Measurements from ENCODE around the gene USP48.

USP48 gene

GRCh38 chr1:21655748-21656147 lies 127.2 kb downstream of the USP48 start:
- POLR2A ChIA-PET, result interaction anchor here (0.6 kb wide), 1 partner anchor 118 kb away, joined by 3 read pairs; no protein-coding TSS in a partner anchor
- Histone ChIP-seq H3K4me1 (ENCODE audit: control insufficient read depth, insufficient read depth, low read length) (no peaks in the 10 kb centered on the region), H3K9me3 (ENCODE audit: control insufficient read depth, insufficient read depth, low read depth, low read length) (no peaks in the 10 kb centered on the region), H3K4me3 (ENCODE audit: low read depth, low read length) (no peak overlapping the region), H3K27ac (ENCODE audit: extremely low read depth, low read depth, low read length) (no peak overlapping the region), H3K36me3 (ENCODE audit: control insufficient read depth in 2 of 2, insufficient read depth in 1 of 2, low read length in 2 of 2) (no peaks in the 10 kb centered on the region)
- CTCF ChIA-PET, result interaction anchor here (0.5 to 1.0 kb wide), 5 partner anchors 69 to 421 kb away, joined by 3 read pairs; no protein-coding TSS in a partner anchor
- no peak for TF ChIP-seq ZNF366 (tag by site-specific recombination; conservative IDR thresholded peaks at IDR 0.05)
- TF ChIP-seq ZNF341 (tag by site-specific recombination; IDR thresholded peaks at IDR 0.05; ENCODE audit: low read depth), result peak; percentile 81
- TF ChIP-seq CTCF (tag by site-specific recombination; IDR thresholded peaks at IDR 0.05), result no peak
- TF ChIP-seq, protein P1, sequence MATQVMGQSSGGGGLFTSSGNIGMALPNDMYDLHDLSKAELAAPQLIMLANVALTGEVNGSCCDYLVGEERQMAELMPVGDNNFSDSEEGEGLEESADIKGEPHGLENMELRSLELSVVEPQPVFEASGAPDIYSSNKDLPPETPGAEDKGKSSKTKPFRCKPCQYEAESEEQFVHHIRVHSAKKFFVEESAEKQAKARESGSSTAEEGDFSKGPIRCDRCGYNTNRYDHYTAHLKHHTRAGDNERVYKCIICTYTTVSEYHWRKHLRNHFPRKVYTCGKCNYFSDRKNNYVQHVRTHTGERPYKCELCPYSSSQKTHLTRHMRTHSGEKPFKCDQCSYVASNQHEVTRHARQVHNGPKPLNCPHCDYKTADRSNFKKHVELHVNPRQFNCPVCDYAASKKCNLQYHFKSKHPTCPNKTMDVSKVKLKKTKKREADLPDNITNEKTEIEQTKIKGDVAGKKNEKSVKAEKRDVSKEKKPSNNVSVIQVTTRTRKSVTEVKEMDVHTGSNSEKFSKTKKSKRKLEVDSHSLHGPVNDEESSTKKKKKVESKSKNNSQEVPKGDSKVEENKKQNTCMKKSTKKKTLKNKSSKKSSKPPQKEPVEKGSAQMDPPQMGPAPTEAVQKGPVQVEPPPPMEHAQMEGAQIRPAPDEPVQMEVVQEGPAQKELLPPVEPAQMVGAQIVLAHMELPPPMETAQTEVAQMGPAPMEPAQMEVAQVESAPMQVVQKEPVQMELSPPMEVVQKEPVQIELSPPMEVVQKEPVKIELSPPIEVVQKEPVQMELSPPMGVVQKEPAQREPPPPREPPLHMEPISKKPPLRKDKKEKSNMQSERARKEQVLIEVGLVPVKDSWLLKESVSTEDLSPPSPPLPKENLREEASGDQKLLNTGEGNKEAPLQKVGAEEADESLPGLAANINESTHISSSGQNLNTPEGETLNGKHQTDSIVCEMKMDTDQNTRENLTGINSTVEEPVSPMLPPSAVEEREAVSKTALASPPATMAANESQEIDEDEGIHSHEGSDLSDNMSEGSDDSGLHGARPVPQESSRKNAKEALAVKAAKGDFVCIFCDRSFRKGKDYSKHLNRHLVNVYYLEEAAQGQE (tag by site-specific recombination; IDR thresholded peaks at IDR 0.05), result no peak
- no peak for TF ChIP-seq ZNF112 (tag by site-specific recombination; IDR thresholded peaks at IDR 0.05)
- TF ChIP-seq ZNF239 (tag by site-specific recombination; IDR thresholded peaks at IDR 0.05), result no peak
- TF ChIP-seq ZNF624 (tag by site-specific recombination; IDR thresholded peaks at IDR 0.05), result no peak
- TF ChIP-seq ZNF549 (tag by site-specific recombination; IDR thresholded peaks at IDR 0.05), result no peak
- no peak for TF ChIP-seq ZNF221 (tag by site-specific recombination; IDR thresholded peaks at IDR 0.05; ENCODE audit: borderline replicate concordance)
- TF ChIP-seq ZNF394 (tag by site-specific recombination; IDR thresholded peaks at IDR 0.05; ENCODE audit: borderline replicate concordance), result no peak
- TF ChIP-seq ZNF132 (tag by site-specific recombination; IDR thresholded peaks at IDR 0.05; ENCODE audit: borderline replicate concordance), result no peak
- TF ChIP-seq KLF9 (tag by site-specific recombination; IDR thresholded peaks at IDR 0.05; ENCODE audit: low read depth), result no peak
- TF ChIP-seq ZNF302 (tag by site-specific recombination; IDR thresholded peaks at IDR 0.05; ENCODE audit: low read depth), result no peak
- no peak for TF ChIP-seq ZNF639 (tag by site-specific recombination; IDR thresholded peaks at IDR 0.05)
- peak; percentile 22; the same call in 1 of the 2 replicates for TF ChIP-seq GLIS1 (tag by site-specific recombination; IDR thresholded peaks at IDR 0.05)
- no peak for TF ChIP-seq ELK4 (IDR thresholded peaks at IDR 0.05; ENCODE audit: borderline replicate concordance, low read depth, low read length)
- TF ChIP-seq ZNF664 (tag by site-specific recombination; IDR thresholded peaks at IDR 0.05), result no peak
- no peak for TF ChIP-seq ZNF791 (tag by site-specific recombination; IDR thresholded peaks at IDR 0.05)
- TF ChIP-seq ZNF660 (tag by site-specific recombination; IDR thresholded peaks at IDR 0.05), result no peak
- TF ChIP-seq ZNF76 (tag by site-specific recombination; IDR thresholded peaks at IDR 0.05; ENCODE audit: borderline replicate concordance, low read depth), result no peak
- TF ChIP-seq KLF8 (tag by site-specific recombination; IDR thresholded peaks at IDR 0.05), result no peak
- no peak for TF ChIP-seq ZFP69B (tag by site-specific recombination; IDR thresholded peaks at IDR 0.05)
- TF ChIP-seq, protein P2, sequence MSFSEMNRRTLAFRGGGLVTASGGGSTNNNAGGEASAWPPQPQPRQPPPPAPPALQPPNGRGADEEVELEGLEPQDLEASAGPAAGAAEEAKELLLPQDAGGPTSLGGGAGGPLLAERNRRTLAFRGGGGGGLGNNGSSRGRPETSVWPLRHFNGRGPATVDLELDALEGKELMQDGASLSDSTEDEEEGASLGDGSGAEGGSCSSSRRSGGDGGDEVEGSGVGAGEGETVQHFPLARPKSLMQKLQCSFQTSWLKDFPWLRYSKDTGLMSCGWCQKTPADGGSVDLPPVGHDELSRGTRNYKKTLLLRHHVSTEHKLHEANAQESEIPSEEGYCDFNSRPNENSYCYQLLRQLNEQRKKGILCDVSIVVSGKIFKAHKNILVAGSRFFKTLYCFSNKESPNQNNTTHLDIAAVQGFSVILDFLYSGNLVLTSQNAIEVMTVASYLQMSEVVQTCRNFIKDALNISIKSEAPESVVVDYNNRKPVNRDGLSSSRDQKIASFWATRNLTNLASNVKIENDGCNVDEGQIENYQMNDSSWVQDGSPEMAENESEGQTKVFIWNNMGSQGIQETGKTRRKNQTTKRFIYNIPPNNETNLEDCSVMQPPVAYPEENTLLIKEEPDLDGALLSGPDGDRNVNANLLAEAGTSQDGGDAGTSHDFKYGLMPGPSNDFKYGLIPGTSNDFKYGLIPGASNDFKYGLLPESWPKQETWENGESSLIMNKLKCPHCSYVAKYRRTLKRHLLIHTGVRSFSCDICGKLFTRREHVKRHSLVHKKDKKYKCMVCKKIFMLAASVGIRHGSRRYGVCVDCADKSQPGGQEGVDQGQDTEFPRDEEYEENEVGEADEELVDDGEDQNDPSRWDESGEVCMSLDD (tag by site-specific recombination; IDR thresholded peaks at IDR 0.05), result no peak
- no peak for TF ChIP-seq ZSCAN16 (tag by site-specific recombination; IDR thresholded peaks at IDR 0.05)
- TF ChIP-seq, protein P3, sequence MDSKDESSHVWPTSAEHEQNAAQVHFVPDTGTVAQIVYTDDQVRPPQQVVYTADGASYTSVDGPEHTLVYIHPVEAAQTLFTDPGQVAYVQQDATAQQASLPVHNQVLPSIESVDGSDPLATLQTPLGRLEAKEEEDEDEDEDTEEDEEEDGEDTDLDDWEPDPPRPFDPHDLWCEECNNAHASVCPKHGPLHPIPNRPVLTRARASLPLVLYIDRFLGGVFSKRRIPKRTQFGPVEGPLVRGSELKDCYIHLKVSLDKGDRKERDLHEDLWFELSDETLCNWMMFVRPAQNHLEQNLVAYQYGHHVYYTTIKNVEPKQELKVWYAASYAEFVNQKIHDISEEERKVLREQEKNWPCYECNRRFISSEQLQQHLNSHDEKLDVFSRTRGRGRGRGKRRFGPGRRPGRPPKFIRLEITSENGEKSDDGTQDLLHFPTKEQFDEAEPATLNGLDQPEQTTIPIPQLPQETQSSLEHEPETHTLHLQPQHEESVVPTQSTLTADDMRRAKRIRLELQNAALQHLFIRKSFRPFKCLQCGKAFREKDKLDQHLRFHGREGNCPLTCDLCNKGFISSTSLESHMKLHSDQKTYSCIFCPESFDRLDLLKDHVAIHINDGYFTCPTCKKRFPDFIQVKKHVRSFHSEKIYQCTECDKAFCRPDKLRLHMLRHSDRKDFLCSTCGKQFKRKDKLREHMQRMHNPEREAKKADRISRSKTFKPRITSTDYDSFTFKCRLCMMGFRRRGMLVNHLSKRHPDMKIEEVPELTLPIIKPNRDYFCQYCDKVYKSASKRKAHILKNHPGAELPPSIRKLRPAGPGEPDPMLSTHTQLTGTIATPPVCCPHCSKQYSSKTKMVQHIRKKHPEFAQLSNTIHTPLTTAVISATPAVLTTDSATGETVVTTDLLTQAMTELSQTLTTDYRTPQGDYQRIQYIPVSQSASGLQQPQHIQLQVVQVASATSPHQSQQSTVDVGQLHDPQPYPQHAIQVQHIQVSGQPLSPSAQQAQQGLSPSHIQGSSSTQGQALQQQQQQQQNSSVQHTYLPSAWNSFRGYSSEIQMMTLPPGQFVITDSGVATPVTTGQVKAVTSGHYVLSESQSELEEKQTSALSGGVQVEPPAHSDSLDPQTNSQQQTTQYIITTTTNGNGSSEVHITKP (tag by site-specific recombination; IDR thresholded peaks at IDR 0.05), result peak; percentile 61; the same call in 1 of the 2 replicates
